ENCODE measurements around the gene TMEM72.

Gene TMEM72

GRCh38 chr10:44890696-44891563 is 20.2 kb upstream of the TMEM72 start:
- DNase-seq = no peak

- no peak for DNase-seq
Measured at GRCh38 chr10:44891721-44892120, 19.4 kb upstream of the TMEM72 start.

GRCh38 chr10:44893604-44894468 is 17.3 kb upstream of the TMEM72 start:
- no peak for DNase-seq

- DNase-seq = no peak
Measured at GRCh38 chr10:44894691-44895090, 16.4 kb upstream of the TMEM72 start.

- no peak for DNase-seq
Measured at GRCh38 chr10:44895280-44895679, 15.9 kb upstream of the TMEM72 start.

- DNase-seq = no peak
Measured at GRCh38 chr10:44897049-44897448, 14.1 kb upstream of the TMEM72 start.

GRCh38 chr10:44898665-44899064 is 12.5 kb upstream of the TMEM72 start:
- DNase-seq = no peak

GRCh38 chr10:44899450-44900080 is 11.6 kb upstream of the TMEM72 start:
- DNase-seq = no peak

- DNase-seq = no peak
Measured at GRCh38 chr10:44902941-44903545, 8.1 kb upstream of the TMEM72 start.

GRCh38 chr10:44906486-44906885 is 4.7 kb upstream of the TMEM72 start:
- no peak for DNase-seq

GRCh38 chr10:44907556-44907955 is 3.6 kb upstream of the TMEM72 start:
- DNase-seq = no peak

GRCh38 chr10:44908066-44908749 is 2.9 kb upstream of the TMEM72 start:
- no peak for DNase-seq

- DNase-seq = no peak
Measured at GRCh38 chr10:44908936-44909630, 2.1 kb upstream of the TMEM72 start.

GRCh38 chr10:44909910-44910309 is 1.2 kb upstream of the TMEM72 start:
- DNase-seq = no peak

GRCh38 chr10:44910602-44911001 is 535 bp upstream of the TMEM72 start:
- no peak for DNase-seq

GRCh38 chr10:44911951-44912350 is 814 bp downstream of the TMEM72 start:
- no peak for DNase-seq

GRCh38 chr10:44913350-44914081 is 2.4 kb downstream of the TMEM72 start:
- peak; percentile 19 for DNase-seq

- no peak for DNase-seq
Measured at GRCh38 chr10:44914891-44915290, 3.8 kb downstream of the TMEM72 start.

GRCh38 chr10:44916429-44916828 is 5.3 kb downstream of the TMEM72 start:
- no peak for DNase-seq

- no peak for DNase-seq
Measured at GRCh38 chr10:44917848-44918247, 6.7 kb downstream of the TMEM72 start.

GRCh38 chr10:44920252-44920651 is 9.1 kb downstream of the TMEM72 start:
- DNase-seq = no peak

Data from stimulated activated CD4-positive, alpha-beta T cell treated with anti-CD3 and anti-CD28 coated beads, Interleukin-12 subunit alpha, Interleukin-12 subunit beta, amount 100 ng/mL, for 4 hours (primary cell).